HG02623 (cell line): ENCODE results near the gene PCP4.

Source experiments
- ATAC-seq: cut with Tn5 transposase; IDR thresholded peaks from one replicate; pipeline ENCODE4 v1.9.1; 2021; ENCODE audit warnings: moderate library complexity; ENCODE audit not compliant: unreplicated experiment

The PCP4 gene

DNA sequence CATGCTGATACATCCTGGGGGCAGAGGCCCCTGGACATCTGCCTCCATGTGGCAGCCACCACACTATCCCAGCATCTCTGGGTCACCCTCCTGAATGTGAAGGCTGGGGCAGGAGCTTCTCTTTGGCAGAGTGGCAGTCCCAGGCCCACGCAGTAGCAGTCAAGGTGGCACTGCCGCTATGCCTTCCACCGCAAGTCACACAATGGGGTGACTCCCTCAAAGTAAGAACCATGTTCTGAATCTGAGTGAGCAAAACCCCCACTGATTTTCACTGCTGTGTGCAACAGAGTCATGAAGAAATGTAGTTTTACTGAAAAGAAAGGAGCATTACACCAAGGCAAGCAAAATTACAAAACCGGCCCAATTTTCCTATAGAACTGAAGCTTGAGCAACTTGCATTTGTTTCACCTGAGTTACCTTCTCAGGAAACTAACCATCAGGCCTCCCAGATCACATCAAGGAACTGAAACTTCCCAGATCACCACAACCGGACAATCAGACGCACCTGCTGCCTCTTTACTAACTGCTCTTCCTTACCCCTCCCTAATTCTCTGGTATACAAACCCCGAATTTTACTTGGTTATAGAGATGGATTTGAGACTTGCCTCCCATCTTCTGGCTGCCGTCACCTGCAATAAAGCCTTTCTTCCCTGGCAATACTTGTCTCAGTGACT is 102.6 kb downstream of the PCP4 start:
- no peak for ATAC-seq

DNA sequence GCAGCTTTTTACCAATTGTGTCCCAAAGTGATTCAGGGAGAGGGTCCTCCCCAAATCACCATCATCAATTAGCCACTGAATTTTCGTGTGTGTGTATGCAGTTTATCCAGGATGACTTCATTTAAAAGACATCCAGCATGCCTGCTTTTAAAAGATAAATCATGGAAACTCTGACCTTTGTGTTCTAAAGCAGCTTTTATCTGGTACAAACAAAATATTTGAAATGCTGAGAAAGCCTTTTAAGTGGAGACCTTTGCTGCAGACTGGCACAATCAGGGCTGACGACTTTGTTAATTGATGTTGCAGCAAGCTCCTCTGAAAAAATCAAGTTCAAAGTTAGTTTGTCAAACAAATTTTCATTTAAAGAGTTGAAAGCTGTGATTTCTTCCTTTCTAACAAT is 104.7 kb downstream of the PCP4 start:
- ATAC-seq, result no peak

DNA sequence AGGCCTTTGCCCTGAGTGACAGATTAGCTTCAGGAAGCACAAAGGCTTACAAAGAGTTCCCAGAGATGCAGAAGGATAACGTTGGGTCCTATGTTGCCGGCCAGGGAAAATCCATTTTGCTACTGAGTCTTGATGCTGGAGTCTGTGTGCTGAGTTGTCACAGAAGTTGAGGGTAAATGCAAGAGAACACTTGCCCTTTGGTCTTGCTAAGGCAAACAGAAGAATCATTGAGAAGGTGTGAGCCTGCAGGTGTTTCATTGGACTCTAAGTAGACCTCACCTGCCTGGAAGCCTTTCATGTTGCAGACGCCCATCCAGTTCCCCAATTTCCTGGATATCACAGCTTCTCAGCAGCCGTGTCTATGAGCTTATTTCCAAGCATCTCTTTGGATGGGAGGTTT is 105.2 kb downstream of the PCP4 start:
- ATAC-seq, result no peak

DNA sequence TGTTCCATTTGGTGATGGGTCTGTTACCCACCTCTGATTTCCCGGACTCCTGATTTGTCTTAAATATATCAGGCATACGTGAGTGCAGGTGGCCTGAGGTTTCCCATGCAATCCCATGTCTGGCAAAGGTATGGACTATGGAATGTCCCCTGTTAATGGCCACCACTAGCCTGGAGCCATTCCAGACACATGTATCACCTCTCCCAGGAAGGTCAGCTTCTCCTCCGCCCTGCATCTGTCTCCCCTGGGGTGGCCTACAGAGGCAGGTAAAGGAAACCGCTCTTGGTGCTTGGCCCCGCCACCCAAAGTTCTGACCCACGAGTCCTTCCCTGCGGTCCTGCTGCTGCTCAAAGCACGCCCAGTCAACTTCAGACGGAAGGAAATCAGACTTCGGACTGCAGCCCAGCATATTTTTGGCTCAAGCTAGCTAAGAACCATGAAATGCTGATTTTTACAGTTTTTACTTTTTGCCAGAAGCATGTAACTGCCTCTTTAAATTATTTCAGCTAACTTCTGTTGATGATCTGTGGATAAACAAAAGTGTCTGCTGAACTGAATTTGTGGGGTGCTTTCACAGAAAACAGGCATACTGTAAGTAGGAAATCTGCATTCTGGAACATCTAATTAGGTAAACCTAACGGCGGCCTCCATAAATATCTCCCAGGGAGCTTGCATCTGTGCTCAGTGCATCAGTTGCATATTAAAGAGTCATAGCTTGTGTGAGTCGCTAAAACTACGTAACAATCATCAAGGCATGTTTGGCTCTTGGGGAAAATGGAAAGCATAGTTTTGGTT is 105.9 kb downstream of the PCP4 start:
- ATAC-seq, result no peak

DNA sequence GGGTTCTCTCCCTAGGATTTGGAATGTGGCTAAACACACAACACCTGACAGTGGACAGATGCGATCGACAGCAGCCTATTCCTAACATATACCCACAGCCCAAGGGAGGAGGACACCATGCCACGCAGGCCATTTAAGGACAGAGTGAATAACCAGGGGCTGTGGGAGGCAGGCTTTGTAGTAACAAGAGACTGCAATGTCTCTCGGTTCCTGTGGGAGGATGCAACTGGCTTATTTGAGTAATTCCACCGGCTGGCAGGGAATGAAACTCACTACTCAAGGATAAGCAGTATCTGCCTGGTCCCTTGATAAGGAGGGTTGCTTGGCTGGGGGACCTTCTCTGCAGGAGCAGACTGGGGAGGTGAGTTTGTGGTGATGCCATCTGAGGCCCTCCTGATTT is 109.6 kb downstream of the PCP4 start:
- no peak for ATAC-seq
